HG02870 (cell line): ENCODE data around the gene HBM.
"Not testable (repeated sequence)": the region's sequence is repeated elsewhere in the genome, so short reads cannot be mapped to it uniquely, and the experiment has no call there.

Source experiments
- ATAC-seq: cut with Tn5 transposase; IDR thresholded peaks from one replicate; pipeline ENCODE4 v1.9.1; 2021; ENCODE audit warnings: mild to moderate bottlenecking, moderate library complexity; ENCODE audit not compliant: unreplicated experiment

HBM gene

DNA sequence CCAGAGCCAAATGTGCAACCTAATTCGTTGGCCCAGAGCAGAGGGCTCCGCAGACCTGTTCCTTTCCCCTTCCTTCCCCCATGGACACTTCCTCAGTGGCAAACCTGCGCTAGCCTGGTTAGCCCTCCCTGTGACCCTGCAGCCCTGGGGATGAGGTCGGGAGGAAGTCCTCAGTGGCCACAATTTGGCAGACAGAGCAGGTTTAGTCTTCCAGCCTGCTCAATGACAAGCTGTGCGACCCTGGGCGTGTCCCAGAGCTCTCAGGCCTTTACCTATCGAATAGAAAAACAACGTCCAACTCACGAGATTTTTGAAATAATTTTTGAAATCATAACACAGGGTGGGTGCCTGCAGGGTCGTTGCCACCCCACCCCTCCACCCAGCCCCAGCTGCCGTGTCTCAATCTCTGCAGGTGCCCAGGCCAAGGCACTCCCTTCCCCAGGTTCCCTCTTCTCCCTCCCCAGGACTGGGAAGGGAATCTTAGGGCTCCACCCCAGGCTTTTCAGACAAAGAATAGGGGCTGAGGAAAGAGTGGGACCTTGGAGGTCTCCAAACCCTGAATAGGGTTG lies 1.4 kb downstream of the HBM start:
- ATAC-seq = no peak

DNA sequence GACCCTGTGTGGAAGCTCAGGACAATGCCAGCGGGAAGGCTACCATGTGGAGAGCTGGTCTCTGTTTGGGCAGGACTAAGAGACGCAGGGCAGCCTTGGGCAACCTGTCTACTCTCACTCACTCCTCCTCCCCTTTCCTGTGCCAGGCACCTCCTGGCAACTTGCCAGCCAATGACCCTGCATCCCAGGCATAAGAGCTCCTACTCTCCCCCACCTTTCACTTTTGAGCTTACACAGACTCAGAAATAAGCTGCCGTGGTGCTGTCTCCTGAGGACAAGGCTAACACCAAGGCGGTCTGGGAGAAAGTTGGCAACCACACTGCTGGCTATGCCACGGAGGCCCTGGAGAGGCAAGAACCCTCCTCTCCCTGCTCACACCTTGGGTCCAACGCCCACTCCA lies 2.6 kb downstream of the HBM start:
- ATAC-seq = no peak

DNA sequence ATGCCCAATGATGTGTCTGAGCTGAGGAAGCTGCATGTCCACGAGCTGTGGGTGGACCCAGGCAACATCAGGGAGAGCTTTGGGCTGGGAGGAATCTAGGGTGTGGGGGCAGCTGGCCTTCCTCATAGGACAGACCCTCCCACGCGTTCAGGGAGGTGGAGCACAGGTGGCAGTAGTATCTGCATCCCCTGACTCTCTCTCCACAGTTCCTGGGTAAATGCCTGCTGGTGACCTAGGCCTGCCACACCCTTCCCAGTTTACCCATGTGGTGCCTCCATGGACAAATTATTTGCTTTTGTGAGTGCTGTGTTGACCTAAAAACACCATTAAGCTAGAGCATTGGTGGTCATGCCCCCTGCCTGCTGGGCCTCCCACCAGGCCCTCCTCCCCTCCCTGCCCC lies 3.2 kb downstream of the HBM start:
- no peak for ATAC-seq

DNA sequence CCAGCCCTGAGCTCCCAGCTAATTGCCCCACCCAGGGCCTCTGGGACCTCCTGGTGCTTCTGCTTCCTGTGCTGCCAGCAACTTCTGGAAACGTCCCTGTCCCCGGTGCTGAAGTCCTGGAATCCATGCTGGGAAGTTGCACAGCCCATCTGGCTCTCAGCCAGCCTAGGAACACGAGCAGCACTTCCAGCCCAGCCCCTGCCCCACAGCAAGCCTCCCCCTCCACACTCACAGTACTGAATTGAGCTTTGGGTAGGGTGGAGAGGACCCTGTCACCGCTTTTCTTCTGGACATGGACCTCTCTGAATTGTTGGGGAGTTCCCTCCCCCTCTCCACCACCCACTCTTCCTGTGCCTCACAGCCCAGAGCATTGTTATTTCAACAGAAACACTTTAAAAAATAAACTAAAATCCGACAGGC lies 4.3 kb downstream of the HBM start:
- not testable (repeated sequence) for ATAC-seq

DNA sequence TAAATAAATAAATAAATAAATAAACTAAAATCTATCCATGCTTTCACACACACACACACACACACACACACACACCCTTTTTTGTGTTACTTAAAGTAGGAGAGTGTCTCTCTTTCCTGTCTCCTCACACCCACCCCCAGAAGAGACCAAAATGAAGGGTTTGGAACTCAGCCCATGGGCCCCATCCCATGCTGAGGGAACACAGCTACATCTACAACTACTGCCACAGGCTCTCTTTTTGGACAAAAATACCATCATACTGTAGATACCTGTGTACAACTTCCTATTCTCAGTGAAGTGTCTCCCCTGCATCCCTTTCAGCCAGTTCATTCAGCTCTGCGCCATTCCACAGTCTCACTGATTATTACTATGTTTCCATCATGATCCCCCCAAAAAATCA lies 5.0 kb downstream of the HBM start:
- ATAC-seq = no peak

DNA sequence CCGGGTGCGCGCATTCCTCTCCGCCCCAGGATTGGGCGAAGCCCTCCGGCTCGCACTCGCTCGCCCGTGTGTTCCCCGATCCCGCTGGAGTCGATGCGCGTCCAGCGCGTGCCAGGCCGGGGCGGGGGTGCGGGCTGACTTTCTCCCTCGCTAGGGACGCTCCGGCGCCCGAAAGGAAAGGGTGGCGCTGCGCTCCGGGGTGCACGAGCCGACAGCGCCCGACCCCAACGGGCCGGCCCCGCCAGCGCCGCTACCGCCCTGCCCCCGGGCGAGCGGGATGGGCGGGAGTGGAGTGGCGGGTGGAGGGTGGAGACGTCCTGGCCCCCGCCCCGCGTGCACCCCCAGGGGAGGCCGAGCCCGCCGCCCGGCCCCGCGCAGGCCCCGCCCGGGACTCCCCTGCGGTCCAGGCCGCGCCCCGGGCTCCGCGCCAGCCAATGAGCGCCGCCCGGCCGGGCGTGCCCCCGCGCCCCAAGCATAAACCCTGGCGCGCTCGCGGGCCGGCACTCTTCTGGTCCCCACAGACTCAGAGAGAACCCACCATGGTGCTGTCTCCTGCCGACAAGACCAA lies 6.7 kb downstream of the HBM start, which contains the start of gene HBA2:
Gene HBA2 (plus strand): TSS at position 503 of the 568 bp plus-strand sequence. CDS start 37 bp downstream, at position 540.
- not testable (repeated sequence) for ATAC-seq

DNA sequence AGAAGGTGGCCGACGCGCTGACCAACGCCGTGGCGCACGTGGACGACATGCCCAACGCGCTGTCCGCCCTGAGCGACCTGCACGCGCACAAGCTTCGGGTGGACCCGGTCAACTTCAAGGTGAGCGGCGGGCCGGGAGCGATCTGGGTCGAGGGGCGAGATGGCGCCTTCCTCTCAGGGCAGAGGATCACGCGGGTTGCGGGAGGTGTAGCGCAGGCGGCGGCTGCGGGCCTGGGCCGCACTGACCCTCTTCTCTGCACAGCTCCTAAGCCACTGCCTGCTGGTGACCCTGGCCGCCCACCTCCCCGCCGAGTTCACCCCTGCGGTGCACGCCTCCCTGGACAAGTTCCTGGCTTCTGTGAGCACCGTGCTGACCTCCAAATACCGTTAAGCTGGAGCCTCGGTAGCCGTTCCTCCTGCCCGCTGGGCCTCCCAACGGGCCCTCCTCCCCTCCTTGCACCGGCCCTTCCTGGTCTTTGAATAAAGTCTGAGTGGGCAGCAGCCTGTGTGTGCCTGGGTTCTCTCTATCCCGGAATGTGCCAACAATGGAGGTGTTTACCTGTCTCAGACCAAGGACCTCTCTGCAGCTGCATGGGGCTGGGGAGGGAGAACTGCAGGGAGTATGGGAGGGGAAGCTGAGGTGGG lies 7.6 kb downstream of the HBM start:
- not testable (repeated sequence) for ATAC-seq

DNA sequence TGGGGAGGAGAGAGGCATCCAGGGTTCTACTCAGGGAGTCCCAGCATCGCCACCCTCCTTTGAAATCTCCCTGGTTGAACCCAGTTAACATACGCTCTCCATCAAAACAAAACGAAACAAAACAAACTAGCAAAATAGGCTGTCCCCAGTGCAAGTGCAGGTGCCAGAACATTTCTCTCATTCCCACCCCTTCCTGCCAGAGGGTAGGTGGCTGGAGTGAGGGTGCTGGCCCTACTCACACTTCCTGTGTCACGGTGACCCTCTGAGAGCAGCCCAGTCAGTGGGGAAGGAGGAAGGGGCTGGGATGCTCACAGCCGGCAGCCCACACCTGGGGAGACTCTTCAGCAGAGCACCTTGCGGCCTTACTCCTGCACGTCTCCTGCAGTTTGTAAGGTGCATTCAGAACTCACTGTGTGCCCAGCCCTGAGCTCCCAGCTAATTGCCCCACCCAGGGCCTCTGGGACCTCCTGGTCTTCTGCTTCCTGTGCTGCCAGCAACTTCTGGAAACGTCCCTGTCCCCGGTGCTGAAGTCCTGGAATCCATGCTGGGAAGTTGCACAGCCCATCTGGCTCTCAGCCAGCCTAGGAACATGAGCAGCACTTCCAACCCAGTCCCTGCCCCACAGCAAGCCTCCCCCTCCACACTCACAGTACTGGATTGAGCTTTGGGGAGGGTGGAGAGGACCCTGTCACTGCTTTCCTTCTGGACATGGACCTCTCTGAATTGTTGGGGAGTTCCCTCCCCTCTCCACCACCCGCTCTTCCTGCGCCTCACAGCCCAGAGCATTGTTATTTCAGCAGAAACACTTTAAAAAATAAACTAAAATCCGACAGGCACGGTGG lies 8.4 kb downstream of the HBM start:
- not testable (repeated sequence) for ATAC-seq

DNA sequence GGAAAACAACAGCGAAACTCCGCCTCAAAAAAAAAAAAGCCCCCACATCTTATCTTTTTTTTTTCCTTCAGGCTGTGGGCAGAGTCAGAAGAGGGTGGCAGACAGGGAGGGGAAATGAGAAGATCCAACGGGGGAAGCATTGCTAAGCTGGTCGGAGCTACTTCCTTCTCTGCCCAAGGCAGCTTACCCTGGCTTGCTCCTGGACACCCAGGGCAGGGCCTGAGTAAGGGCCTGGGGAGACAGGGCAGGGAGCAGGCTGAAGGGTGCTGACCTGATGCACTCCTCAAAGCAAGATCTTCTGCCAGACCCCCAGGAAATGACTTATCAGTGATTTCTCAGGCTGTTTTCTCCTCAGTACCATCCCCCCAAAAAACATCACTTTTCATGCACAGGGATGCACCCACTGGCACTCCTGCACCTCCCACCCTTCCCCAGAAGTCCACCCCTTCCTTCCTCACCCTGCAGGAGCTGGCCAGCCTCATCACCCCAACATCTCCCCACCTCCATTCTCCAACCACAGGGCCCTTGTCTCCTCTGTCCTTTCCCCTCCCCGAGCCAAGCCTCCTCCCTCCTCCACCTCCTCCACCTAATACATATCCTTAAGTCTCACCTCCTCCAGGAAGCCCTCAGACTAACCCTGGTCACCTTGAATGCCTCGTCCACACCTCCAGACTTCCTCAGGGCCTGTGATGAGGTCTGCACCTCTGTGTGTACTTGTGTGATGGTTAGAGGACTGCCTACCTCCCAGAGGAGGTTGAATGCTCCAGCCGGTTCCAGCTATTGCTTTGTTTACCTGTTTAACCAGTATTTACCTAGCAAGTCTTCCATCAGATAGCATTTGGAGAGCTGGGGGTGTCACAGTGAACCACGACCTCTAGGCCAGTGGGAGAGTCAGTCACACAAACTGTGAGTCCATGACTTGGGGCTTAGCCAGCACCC lies 9.5 kb downstream of the HBM start:
- ATAC-seq = no peak

DNA sequence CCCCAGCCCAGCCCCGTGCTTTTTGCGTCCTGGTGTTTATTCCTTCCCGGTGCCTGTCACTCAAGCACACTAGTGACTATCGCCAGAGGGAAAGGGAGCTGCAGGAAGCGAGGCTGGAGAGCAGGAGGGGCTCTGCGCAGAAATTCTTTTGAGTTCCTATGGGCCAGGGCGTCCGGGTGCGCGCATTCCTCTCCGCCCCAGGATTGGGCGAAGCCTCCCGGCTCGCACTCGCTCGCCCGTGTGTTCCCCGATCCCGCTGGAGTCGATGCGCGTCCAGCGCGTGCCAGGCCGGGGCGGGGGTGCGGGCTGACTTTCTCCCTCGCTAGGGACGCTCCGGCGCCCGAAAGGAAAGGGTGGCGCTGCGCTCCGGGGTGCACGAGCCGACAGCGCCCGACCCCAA lies 10.2 kb downstream of the HBM start:
- ATAC-seq = not testable (repeated sequence)

DNA sequence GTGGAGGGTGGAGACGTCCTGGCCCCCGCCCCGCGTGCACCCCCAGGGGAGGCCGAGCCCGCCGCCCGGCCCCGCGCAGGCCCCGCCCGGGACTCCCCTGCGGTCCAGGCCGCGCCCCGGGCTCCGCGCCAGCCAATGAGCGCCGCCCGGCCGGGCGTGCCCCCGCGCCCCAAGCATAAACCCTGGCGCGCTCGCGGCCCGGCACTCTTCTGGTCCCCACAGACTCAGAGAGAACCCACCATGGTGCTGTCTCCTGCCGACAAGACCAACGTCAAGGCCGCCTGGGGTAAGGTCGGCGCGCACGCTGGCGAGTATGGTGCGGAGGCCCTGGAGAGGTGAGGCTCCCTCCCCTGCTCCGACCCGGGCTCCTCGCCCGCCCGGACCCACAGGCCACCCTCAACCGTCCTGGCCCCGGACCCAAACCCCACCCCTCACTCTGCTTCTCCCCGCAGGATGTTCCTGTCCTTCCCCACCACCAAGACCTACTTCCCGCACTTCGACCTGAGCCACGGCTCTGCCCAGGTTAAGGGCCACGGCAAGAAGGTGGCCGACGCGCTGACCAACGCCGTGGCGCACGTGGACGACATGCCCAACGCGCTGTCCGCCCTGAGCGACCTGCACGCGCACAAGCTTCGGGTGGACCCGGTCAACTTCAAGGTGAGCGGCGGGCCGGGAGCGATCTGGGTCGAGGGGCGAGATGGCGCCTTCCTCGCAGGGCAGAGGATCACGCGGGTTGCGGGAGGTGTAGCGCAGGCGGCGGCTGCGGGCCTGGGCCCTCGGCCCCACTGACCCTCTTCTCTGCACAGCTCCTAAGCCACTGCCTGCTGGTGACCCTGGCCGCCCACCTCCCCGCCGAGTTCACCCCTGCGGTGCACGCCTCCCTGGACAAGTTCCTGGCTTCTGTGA lies 11.0 kb downstream of the HBM start, which contains the start of gene HBA1:
Gene HBA1 (plus strand): TSS at position 204 of the 906 bp plus-strand sequence. CDS start 37 bp downstream, at position 241.
- ATAC-seq = not testable (repeated sequence)

DNA sequence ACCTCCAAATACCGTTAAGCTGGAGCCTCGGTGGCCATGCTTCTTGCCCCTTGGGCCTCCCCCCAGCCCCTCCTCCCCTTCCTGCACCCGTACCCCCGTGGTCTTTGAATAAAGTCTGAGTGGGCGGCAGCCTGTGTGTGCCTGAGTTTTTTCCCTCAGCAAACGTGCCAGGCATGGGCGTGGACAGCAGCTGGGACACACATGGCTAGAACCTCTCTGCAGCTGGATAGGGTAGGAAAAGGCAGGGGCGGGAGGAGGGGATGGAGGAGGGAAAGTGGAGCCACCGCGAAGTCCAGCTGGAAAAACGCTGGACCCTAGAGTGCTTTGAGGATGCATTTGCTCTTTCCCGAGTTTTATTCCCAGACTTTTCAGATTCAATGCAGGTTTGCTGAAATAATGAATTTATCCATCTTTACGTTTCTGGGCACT lies 11.6 kb downstream of the HBM start:
- no peak for ATAC-seq

DNA sequence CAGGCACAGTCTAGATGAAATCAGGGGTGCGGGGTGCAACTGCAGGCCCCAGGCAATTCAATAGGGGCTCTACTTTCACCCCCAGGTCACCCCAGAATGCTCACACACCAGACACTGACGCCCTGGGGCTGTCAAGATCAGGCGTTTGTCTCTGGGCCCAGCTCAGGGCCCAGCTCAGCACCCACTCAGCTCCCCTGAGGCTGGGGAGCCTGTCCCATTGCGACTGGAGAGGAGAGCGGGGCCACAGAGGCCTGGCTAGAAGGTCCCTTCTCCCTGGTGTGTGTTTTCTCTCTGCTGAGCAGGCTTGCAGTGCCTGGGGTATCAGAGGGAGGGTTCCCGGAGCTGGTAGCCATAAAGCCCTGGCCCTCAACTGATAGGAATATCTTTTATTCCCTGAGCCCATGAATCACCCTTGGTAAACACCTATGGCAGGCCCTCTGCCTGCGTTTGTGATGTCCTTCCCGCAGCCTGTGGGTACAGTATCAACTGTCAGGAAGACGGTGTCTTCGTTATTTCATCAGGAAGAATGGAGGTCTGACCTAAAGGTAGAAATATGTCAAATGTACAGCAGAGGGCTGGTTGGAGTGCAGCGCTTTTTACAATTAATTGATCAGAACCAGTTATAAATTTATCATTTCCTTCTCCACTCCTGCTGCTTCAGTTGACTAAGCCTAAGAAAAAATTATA lies 12.3 kb downstream of the HBM start:
- ATAC-seq = no peak

DNA sequence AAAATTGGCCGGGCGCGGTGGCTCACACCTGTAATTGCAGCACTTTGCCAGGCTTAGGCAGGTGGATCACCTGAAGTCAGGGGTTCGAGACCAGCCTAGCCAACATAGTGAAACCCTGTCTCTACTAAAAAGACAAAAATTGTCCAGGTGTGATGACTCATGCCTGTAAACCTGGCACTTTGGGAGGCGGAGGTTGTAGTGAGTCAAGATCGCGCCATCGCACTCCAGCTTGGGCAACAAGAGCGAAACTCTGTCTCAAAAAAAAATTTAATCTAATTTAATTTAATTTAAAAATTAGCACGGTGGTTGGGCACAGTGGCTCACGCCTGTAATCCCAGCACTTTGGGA lies 12.9 kb downstream of the HBM start:
- ATAC-seq = no peak

DNA sequence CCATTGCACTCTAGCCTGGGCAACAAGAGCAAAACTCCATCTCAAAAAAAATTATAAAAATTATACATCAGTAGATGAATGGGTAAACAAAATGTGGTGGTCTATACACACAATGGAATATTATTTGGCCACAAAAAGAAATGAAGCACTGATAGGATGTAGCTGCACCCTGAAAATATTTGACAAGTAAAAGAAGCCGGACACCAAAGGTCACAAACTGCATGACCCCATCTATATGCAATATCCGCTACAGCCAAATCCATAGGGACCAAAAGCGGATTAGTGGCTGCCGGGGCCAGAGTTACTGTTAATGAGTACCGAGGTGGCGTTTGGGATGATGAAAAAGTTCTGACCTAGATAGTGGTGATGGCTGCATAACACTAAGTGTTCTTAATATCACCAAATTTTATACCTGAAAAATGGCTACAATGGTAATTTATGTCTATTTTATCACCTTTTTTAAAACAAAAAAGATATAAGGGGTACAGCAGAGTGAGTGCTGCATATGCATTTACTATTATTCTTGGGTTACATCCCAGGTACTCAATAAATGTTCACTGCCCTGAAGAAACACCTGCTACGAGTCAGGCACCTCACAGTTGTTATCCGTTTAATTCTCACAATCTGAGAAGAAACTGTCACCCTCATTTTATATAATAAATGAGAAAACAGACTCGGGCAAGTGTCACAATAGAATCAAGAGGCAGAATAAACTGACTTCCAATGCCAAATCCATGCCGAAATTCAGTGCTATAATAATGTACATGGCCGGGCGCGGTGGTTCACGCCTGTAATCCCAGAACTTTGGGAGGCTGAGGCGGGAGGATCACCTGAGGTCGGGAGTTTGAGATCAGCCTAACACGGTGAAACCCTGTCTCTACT lies 13.7 kb downstream of the HBM start:
- ATAC-seq = no peak

DNA sequence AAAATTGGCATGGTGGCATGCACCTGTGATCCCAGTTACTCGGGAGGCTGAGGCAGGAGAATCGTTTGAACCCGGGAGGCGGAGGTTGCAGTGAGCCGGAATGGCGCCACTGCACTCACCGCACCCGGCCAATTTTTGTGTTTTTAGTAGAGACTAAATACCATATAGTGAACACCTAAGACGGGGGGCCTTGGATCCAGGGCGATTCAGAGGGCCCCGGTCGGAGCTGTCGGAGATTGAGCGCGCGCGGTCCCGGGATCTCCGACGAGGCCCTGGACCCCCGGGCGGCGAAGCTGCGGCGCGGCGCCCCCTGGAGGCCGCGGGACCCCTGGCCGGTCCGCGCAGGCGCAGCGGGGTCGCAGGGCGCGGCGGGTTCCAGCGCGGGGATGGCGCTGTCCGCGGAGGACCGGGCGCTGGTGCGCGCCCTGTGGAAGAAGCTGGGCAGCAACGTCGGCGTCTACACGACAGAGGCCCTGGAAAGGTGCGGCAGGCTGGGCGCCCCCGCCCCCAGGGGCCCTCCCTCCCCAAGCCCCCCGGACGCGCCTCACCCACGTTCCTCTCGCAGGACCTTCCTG lies 14.4 kb downstream of the HBM start, which contains the start of gene HBQ1:
Gene HBQ1 (plus strand): TSS at position 359 of the 575 bp plus-strand sequence. CDS start 28 bp downstream, at position 387.
- ATAC-seq = no peak
